ENCODE results near the gene PADI4. TPM values are rescaled to one million over a fixed set of nuclear protein-coding genes. Genes with fewer than 3 reads are reported as not detected.

The PADI4 gene
- total RNA-seq, 2 donors from 2014 or later = not detected

DNA sequence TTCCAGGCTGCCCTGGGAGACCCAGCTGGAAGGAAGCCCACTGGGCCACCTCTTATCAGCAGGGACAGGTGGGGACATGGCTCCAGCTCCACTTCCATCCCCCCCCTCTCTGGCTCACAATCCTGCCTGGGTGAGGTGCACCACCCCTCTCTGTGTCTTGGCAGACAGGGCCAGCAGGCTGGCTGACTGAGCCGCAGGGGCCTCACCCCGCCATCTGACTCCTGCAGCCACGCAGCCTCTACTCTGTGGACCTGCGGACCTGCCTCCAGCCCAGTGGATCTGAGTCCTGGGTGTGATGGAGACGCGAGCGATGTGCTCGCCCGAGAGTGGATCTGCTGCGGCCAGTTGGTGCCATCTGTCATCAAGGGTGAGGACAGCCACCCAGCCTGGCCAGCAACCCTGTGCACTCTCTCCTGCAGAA, 101.4 kb downstream of the PADI4 start:
- Histone ChIP-seq H3K27me3 (replicated peaks; ENCODE audit: insufficient read depth) (no peaks in the 10 kb centered on the region), H3K4me1 (replicated peaks) (peaks cover 5% of the 10 kb centered on the region), H3K4me3 (no peak overlapping the region), H3K27ac (no peak overlapping the region), H3K9me3 (no peaks in the 10 kb centered on the region), H3K36me3 (peaks cover 4 to 13% of the 10 kb centered on the region in 2 donors)
- WGBS = 86% methylated on average over 10 of the region's 10 CpGs
- intact Hi-C loops (cut with DNase I) = no loop called here
- TF ChIP-seq, protein P1, sequence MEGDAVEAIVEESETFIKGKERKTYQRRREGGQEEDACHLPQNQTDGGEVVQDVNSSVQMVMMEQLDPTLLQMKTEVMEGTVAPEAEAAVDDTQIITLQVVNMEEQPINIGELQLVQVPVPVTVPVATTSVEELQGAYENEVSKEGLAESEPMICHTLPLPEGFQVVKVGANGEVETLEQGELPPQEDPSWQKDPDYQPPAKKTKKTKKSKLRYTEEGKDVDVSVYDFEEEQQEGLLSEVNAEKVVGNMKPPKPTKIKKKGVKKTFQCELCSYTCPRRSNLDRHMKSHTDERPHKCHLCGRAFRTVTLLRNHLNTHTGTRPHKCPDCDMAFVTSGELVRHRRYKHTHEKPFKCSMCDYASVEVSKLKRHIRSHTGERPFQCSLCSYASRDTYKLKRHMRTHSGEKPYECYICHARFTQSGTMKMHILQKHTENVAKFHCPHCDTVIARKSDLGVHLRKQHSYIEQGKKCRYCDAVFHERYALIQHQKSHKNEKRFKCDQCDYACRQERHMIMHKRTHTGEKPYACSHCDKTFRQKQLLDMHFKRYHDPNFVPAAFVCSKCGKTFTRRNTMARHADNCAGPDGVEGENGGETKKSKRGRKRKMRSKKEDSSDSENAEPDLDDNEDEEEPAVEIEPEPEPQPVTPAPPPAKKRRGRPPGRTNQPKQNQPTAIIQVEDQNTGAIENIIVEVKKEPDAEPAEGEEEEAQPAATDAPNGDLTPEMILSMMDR (IDR thresholded peaks at IDR 0.05) = no peak
- TF ChIP-seq POLR2A (IDR thresholded peaks at IDR 0.05) = no peak
- DNase-seq (ENCODE audit: low spot score) = no peak

DNA sequence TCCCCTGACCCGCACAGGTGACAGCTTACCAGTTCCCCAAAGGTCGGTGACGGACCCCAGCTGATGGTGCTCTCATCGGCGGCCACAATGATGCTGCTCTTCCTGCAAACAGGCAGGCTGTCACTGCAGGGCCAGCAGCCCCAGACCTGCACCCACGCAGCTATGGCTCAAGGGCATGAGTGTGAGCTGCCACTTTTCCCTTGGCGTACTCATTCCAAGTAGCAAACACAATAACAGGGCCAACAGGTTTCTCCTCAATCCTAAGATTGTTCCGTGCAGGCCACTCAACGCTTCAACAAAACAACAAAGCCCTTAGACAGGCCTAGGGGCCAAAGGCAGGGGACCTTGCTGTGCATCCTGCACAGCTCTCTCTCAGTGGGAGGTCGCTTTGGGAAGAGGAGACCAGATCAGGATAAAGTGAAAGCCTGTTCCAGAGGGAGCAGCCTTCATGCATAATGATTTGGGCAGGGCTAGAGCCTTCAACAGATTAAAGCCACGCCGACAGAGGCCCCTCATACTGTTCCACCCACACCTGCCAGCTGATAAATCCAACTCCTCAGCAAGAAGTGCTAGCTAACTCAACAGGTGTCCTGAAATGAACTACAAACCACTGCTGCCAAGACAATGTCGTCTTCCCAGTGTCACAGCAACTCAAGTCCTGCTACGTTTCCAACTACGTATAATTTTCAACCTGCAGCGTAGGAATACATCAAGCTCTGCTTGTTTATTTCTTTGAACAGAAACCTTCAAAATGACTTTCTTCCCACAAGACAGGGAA, 104.3 kb downstream of the PADI4 start:
- Histone ChIP-seq H3K9me3 (no peaks in the 10 kb centered on the region), H3K4me1 (replicated peaks) (peaks cover 5% of the 10 kb centered on the region), H3K4me3 (no peak overlapping the region), H3K27ac (no peak overlapping the region), H3K36me3 (peaks cover 4 to 17% of the 10 kb centered on the region in 2 donors), H3K27me3 (replicated peaks; ENCODE audit: insufficient read depth) (no peaks in the 10 kb centered on the region)
- TF ChIP-seq POLR2A (IDR thresholded peaks at IDR 0.05) (no peak), POLR2AphosphoS5 (IDR thresholded peaks at IDR 0.05) (peak; percentile 40)
- 49% methylated on average over 16 of the region's 16 CpGs for WGBS
- peak; percentile 42 for DNase-seq (ENCODE audit: low spot score)
- intact Hi-C loops (cut with DNase I) = loop anchor here (10.0 kb wide), 1 partner anchor 73 kb away; no protein-coding TSS in a partner anchor

Small RNAs within 50 kb of the gene (microRNA-seq; reads per million reads assigned to microRNA genes)
- gene MIR3972 = not detected

Small RNAs within 50 kb of the gene (small RNA-seq; reads per million reads assigned to genes)
- 0 reads per million in 2 donors for gene MIR3972

Other genes starting within 250 kb of the PADI4 start
- 1 to 10 TPM; 1.1 to 5.0 TPM for gene PADI2, start 188.7 kb upstream of the PADI4 start, total RNA-seq
- under 1 TPM; 0.18 to 0.34 TPM for gene PADI1, start 103.1 kb upstream of the PADI4 start, total RNA-seq
- gene PADI3, start 59.1 kb upstream of the PADI4 start, total RNA-seq = 1 to 10 TPM in 1 of 2 donors, under 1 TPM in 1; 0.18 to 1.2 TPM
- gene PADI6, start 64.0 kb downstream of the PADI4 start, total RNA-seq = not detected
- gene RCC2, start 131.5 kb downstream of the PADI4 start, total RNA-seq = 10 to 100 TPM; 42.6 to 65.4 TPM
- gene ARHGEF10L, start 231.5 kb downstream of the PADI4 start, total RNA-seq = 10 to 100 TPM; 26.0 to 39.7 TPM

Measured in prostate gland (tissue), 2 donors.